Measurements from ENCODE around the gene FILIP1.

DNA sequence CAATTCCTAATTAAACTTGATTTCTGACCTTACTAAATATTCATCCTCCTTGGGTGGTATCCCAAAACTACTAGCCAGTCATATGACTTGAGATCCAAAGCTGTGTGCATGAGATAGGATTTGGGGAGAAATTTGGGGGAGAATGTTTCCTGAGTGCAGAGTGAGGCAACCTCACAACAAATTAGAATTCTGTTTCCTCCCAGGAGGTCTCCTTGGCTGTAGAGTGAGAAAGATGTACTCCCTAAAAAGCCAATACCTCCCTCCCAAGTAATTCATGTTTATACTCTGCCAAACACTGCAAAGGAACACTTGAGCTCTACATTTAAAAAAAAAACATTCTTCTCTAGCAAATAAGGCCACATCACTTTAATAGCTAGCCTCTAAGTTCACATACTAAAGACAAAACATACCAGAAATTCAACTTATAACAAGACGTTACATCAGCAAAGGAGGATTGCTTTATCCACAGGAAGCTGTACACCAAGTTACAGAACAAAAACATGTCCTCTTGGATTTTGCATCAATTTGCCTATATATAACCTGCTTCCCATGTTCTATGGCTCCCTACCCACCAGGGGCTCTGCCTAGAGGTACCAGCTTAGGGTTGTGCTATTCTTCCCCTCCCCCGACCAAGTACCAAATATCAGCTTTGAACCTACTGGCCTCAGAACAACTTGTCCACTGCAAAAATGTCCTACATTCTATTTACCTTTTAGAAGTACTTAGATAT, 193.6 kb downstream of the FILIP1 start:
- TF ChIP-seq RAD21 (IDR thresholded peaks at IDR 0.05; ENCODE audit: low read length): no peak
- no peak for TF ChIP-seq POLR2A (IDR thresholded peaks at IDR 0.05; ENCODE audit: low read depth, low read length)
- TF ChIP-seq CEBPB (IDR thresholded peaks at IDR 0.05; ENCODE audit: low read depth, low read length): no peak
- TF ChIP-seq SMC3 (IDR thresholded peaks at IDR 0.05; ENCODE audit: low read depth, low read length): no peak
- TF ChIP-seq, protein P1, sequence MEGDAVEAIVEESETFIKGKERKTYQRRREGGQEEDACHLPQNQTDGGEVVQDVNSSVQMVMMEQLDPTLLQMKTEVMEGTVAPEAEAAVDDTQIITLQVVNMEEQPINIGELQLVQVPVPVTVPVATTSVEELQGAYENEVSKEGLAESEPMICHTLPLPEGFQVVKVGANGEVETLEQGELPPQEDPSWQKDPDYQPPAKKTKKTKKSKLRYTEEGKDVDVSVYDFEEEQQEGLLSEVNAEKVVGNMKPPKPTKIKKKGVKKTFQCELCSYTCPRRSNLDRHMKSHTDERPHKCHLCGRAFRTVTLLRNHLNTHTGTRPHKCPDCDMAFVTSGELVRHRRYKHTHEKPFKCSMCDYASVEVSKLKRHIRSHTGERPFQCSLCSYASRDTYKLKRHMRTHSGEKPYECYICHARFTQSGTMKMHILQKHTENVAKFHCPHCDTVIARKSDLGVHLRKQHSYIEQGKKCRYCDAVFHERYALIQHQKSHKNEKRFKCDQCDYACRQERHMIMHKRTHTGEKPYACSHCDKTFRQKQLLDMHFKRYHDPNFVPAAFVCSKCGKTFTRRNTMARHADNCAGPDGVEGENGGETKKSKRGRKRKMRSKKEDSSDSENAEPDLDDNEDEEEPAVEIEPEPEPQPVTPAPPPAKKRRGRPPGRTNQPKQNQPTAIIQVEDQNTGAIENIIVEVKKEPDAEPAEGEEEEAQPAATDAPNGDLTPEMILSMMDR (conservative IDR thresholded peaks at IDR 0.05; ENCODE audit: low read depth, low read length): no peak
- TF ChIP-seq MAFK (IDR thresholded peaks at IDR 0.05; ENCODE audit: low read depth, low read length): no peak
- TF ChIP-seq RCOR1 (IDR thresholded peaks at IDR 0.05; ENCODE audit: insufficient replicate concordance, low read length): no peak
- TF ChIP-seq RFX5 (IDR thresholded peaks at IDR 0.05; ENCODE audit: low read depth, low read length): no peak
- TF ChIP-seq, protein P2, sequence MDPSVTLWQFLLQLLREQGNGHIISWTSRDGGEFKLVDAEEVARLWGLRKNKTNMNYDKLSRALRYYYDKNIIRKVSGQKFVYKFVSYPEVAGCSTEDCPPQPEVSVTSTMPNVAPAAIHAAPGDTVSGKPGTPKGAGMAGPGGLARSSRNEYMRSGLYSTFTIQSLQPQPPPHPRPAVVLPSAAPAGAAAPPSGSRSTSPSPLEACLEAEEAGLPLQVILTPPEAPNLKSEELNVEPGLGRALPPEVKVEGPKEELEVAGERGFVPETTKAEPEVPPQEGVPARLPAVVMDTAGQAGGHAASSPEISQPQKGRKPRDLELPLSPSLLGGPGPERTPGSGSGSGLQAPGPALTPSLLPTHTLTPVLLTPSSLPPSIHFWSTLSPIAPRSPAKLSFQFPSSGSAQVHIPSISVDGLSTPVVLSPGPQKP (IDR thresholded peaks at IDR 0.05; ENCODE audit: borderline replicate concordance, low read depth, low read length): no peak

Data from IMR-90 (cell line).